Activated CD8-positive, alpha-beta T cell treated with anti-CD3 and anti-CD28 coated beads for 36 hours (primary cell): Measurements from ENCODE around the gene POLR3B. TPM values are rescaled to one million over a fixed set of nuclear protein-coding genes. Genes with fewer than 3 reads are reported as not detected.

Experiments used
- ATAC-seq: fragments of 200-7000 bp; cut with Tn5 transposase; one replicate; pipeline ENCODE4 v1.10.0; 2021; ENCODE audit warnings: mild to moderate bottlenecking, moderate library complexity
- CTCF ChIA-PET: fragments of 350-600 bp; sonication (Branson Sonifier 250); formaldehyde crosslinking; loops from one replicate; lab custom pipeline; 2021; ENCODE audit warnings: antibody characterized with exemption; lab: Charles Lee
- POLR2A ChIA-PET: fragments of 350-600 bp; sonication (Branson Sonifier 250); formaldehyde crosslinking; loops from one replicate; lab custom pipeline; 2021; ENCODE audit warnings: antibody characterized with exemption; lab: Charles Lee
- DNase-seq: peaks from one replicate; pipeline ENCODE4 v3.0.0-alpha.2; 2020
- H3K27ac Mint-ChIP-seq: one replicate; pipeline ENCODE4 v1.8.0; 2021; ENCODE audit warnings: mild to moderate bottlenecking, mixed read lengths
- H3K27me3 Mint-ChIP-seq: one replicate; pipeline ENCODE4 v1.8.0; 2021; ENCODE audit warnings: mixed read lengths
- H3K36me3 Mint-ChIP-seq: one replicate; pipeline ENCODE4 v1.8.0; 2021; ENCODE audit warnings: low read depth, mixed read lengths
- H3K4me1 Mint-ChIP-seq: one replicate; pipeline ENCODE4 v1.8.0; 2021; ENCODE audit warnings: low read depth, mixed read lengths
- H3K4me3 Mint-ChIP-seq: one replicate; pipeline ENCODE4 v1.8.0; 2021; ENCODE audit warnings: mild to moderate bottlenecking, moderate library complexity, mixed read lengths
- H3K9me3 Mint-ChIP-seq: one replicate; pipeline ENCODE4 v1.8.0; 2021; ENCODE audit warnings: mixed read lengths
- CTCF ChIP-seq: fragments of 200-600 bp; IDR thresholded peaks from one replicate; pipeline ENCODE4 v1.8.0; 2022; ENCODE audit warnings: antibody characterized with exemption, mild to moderate bottlenecking
- intact Hi-C: fragments of 100-400 bp; cut with micrococcal nuclease; formaldehyde crosslinking; loops from one replicate; pipeline ENCODE4 v1.10.0; 2022
- total RNA-seq, 2 experiments: library from RNA; stranded (reverse); gene quantifications; one replicate each; pipeline ENCODE4 v1.2.3, GENCODE V29; 2021

POLR3B gene
- total RNA-seq, 2 experiments from 2014 or later, result 8.3 to 9.5 TPM

- peaks cover 2% of the 10 kb centered on the region for H3K36me3 Mint-ChIP-seq
- intact Hi-C loops, result no loop called here
- ATAC-seq, result no peak
- ChIA-PET POLR2A (no interaction called here), CTCF (interaction anchor here (1.0 kb wide), 1 partner anchor 20 kb away, joined by 3 read pairs; no protein-coding TSS in a partner anchor)
- H3K4me3 Mint-ChIP-seq, result no peak overlapping the region
- no peak overlapping the region for H3K27ac Mint-ChIP-seq
- DNase-seq, result no peak
- H3K27me3 Mint-ChIP-seq, result no peaks in the 10 kb centered on the region
- TF ChIP-seq CTCF, result no peak
- H3K9me3 Mint-ChIP-seq, result no peaks in the 10 kb centered on the region
- peaks cover 6% of the 10 kb centered on the region for H3K4me1 Mint-ChIP-seq
Measured at GRCh38 chr12:106353175-106353574, 4.4 kb upstream of the POLR3B start.

GRCh38 chr12:106358396-106359241, 1.1 kb downstream of the POLR3B start:
- Mint-ChIP-seq H3K27me3 (no peaks in the 10 kb centered on the region), H3K36me3 (peaks cover 7% of the 10 kb centered on the region), H3K9me3 (no peaks in the 10 kb centered on the region), H3K27ac (peak overlapping the region; percentile 85), H3K4me1 (peaks cover 10% of the 10 kb centered on the region), H3K4me3 (peak overlapping the region; percentile 94)
- ATAC-seq (no peak), DNase-seq (no peak)
- intact Hi-C loops, result loop anchor here (5.0 kb wide), 1 partner anchor 56 kb away; the partner anchor contains the start of gene TCP11L2
- POLR2A ChIA-PET, result interaction anchor here (0.7 to 1.7 kb wide), 9 partner anchors 13 to 556 kb away, joined by 3 to 8 read pairs (median 3); no protein-coding TSS in a partner anchor
- TF ChIP-seq CTCF, result no peak
- CTCF ChIA-PET, result interaction anchor here (0.6 to 6.4 kb wide), 21 partner anchors 8 to 561 kb away, joined by 3 to 32 read pairs (median 5); no protein-coding TSS in a partner anchor

GRCh38 chr12:106359646-106360399, 2.3 kb downstream of the POLR3B start:
- H3K4me3 Mint-ChIP-seq, result no peak overlapping the region
- H3K36me3 Mint-ChIP-seq, result peaks cover 9% of the 10 kb centered on the region
- peaks cover 10% of the 10 kb centered on the region for H3K4me1 Mint-ChIP-seq
- H3K9me3 Mint-ChIP-seq, result no peaks in the 10 kb centered on the region
- TF ChIP-seq CTCF, result no peak
- H3K27me3 Mint-ChIP-seq, result no peaks in the 10 kb centered on the region
- DNase-seq (no peak), ATAC-seq (no peak)
- POLR2A ChIA-PET, result interaction anchor here (0.6 kb wide), 1 partner anchor 13 kb away, joined by 3 read pairs; no protein-coding TSS in a partner anchor
- intact Hi-C loops, result loop anchor here (5.0 kb wide), 1 partner anchor 58 kb away; the partner anchor contains the start of gene TCP11L2
- H3K27ac Mint-ChIP-seq, result no peak overlapping the region
- CTCF ChIA-PET, result interaction anchor here (1.3 to 6.4 kb wide), 2 partner anchors 19 to 133 kb away, joined by 4 to 32 read pairs; no protein-coding TSS in a partner anchor

GRCh38 chr12:106360400-106360994, 2.9 kb downstream of the POLR3B start:
- H3K4me3 Mint-ChIP-seq, result no peak overlapping the region
- H3K27me3 Mint-ChIP-seq, result no peaks in the 10 kb centered on the region
- TF ChIP-seq CTCF, result no peak
- intact Hi-C loops, result no loop called here
- peaks cover 10% of the 10 kb centered on the region for H3K4me1 Mint-ChIP-seq
- ChIA-PET POLR2A (interaction anchor here (0.6 to 1.2 kb wide), 2 partner anchors 13 to 595 kb away, joined by 3 to 4 read pairs; partner anchors contain the start of gene TMEM263), CTCF (interaction anchor here (1.3 to 6.4 kb wide), 2 partner anchors 19 to 133 kb away, joined by 4 to 32 read pairs; no protein-coding TSS in a partner anchor)
- DNase-seq (no peak), ATAC-seq (no peak)
- no peaks in the 10 kb centered on the region for H3K9me3 Mint-ChIP-seq
- H3K36me3 Mint-ChIP-seq, result peaks cover 9% of the 10 kb centered on the region
- H3K27ac Mint-ChIP-seq, result no peak overlapping the region
